Measurements from ENCODE around the gene IQCE. TPM values are rescaled to one million over a fixed set of nuclear protein-coding genes. Genes with fewer than 3 reads are reported as not detected.
"Not testable (repeated sequence)": the region's sequence is repeated elsewhere in the genome, so short reads cannot be mapped to it uniquely, and the experiment has no call there.

Gene IQCE
- polyA plus RNA-seq, 3 donors, result 1.8 to 8.4 (median 3.0) TPM

GRCh38 chr7:2559283-2559950 lies 638 bp downstream of the IQCE start:
- peak overlapping the region in 1 of 2 donors; percentile 48 for H3K27ac ChIP-seq (ENCODE audit: low read depth in 1 of 2, low read length in 2 of 2)
- Mint-ChIP-seq H3K27ac (peak overlapping the region in 2 of 7 donors; percentile 33 to 41), H3K4me3 (peak overlapping the region; percentile 79), H3K36me3 (peaks cover 4 to 9% of the 10 kb centered on the region in 2 donors), H3K27me3 (ENCODE audit: low read depth in 3 of 3) (no peaks in the 10 kb centered on the region), H3K9me3 (peaks cover 0 to 2% (median 0%) of the 10 kb centered on the region in 7 donors), H3K4me1 (peaks cover 37% of the 10 kb centered on the region)
- intact Hi-C loops (cut with micrococcal nuclease), result loop anchor here (5.0 to 10.0 kb wide), 3 partner anchors 37 to 85 kb away; partner anchors contain the start of genes GRIFIN (in 1 of the 2) and TTYH3 (in 1 of the 2)
- TF ChIP-seq, protein P1, sequence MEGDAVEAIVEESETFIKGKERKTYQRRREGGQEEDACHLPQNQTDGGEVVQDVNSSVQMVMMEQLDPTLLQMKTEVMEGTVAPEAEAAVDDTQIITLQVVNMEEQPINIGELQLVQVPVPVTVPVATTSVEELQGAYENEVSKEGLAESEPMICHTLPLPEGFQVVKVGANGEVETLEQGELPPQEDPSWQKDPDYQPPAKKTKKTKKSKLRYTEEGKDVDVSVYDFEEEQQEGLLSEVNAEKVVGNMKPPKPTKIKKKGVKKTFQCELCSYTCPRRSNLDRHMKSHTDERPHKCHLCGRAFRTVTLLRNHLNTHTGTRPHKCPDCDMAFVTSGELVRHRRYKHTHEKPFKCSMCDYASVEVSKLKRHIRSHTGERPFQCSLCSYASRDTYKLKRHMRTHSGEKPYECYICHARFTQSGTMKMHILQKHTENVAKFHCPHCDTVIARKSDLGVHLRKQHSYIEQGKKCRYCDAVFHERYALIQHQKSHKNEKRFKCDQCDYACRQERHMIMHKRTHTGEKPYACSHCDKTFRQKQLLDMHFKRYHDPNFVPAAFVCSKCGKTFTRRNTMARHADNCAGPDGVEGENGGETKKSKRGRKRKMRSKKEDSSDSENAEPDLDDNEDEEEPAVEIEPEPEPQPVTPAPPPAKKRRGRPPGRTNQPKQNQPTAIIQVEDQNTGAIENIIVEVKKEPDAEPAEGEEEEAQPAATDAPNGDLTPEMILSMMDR (IDR thresholded peaks at IDR 0.05), result no peak
- peaks cover 34% of the 10 kb centered on the region for H3K79me2 ChIP-seq (ENCODE audit: insufficient read depth, low read length)
- WGBS (ENCODE audit: insufficient coverage), result 8% methylated on average over 46 of the region's 53 CpGs
- H3K4me3 ChIP-seq (replicated peaks in 1 of 3; ENCODE audit: low read depth in 2 of 3, low read length in 3 of 3), result peak overlapping the region; percentile 74 to 96 (median 92)
- peaks cover 44 to 50% of the 10 kb centered on the region in 2 donors for H3K4me1 ChIP-seq (ENCODE audit: control insufficient read depth in 1 of 2, insufficient read depth in 2 of 2, low read length in 2 of 2)
- peaks cover 11% of the 10 kb centered on the region for H4K20me1 ChIP-seq (ENCODE audit: insufficient read depth, low read length)
- no peak for DNase-seq
- H3K27me3 ChIP-seq (ENCODE audit: control insufficient read depth in 2 of 2, insufficient read depth in 2 of 2, low read length in 2 of 2), result no peaks in the 10 kb centered on the region
- H2AFZ ChIP-seq (ENCODE audit: insufficient read depth, low read depth, low read length, poor library complexity, severe bottlenecking), result peak overlapping the region; percentile 81
- no peaks in the 10 kb centered on the region for H3K9me3 ChIP-seq (replicated peaks in 1 of 2; ENCODE audit: control insufficient read depth in 1 of 2, insufficient read depth in 1 of 2, low read length in 2 of 2)
- no peaks in the 10 kb centered on the region for H3K36me3 ChIP-seq (replicated peaks in 1 of 2; ENCODE audit: control insufficient read depth in 1 of 2, insufficient read depth in 2 of 2, low read length in 2 of 2)
- H3K9ac ChIP-seq (ENCODE audit: insufficient read depth, low read length, poor library complexity, severe bottlenecking), result peak overlapping the region; percentile 73
- peak overlapping the region; percentile 91 for H3K4me2 ChIP-seq (replicated peaks; ENCODE audit: extremely low read depth, low read length, poor library complexity, severe bottlenecking)

DNA sequence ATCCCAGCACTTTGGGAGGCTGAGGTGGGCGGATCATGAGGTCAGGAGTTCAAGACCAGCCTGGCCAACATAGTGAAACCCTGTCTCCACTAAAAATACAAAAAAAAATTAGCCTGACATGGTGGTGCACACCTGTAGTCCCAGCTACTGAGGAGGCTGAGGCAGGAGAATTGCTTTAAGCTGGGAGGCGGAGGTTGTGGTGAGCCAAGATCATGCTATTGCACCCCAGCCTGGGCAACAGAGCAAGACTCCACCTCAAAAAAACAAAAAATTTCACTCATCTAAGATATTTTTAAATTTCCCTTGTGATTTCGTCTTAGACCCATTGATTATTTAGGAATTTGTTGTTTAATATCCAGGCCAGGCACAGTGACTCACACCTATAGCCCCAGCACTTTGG lies 5.2 kb downstream of the IQCE start:
- not testable (repeated sequence) for H3K9ac ChIP-seq (ENCODE audit: insufficient read depth, low read length, poor library complexity, severe bottlenecking); H3K4me3 ChIP-seq (replicated peaks in 1 of 3; ENCODE audit: low read depth in 2 of 3, low read length in 3 of 3); H3K9me3 Mint-ChIP-seq; H3K27me3 Mint-ChIP-seq (ENCODE audit: low read depth in 3 of 3); H3K36me3 ChIP-seq (replicated peaks in 1 of 2; ENCODE audit: control insufficient read depth in 1 of 2, insufficient read depth in 2 of 2, low read length in 2 of 2); H3K9me3 ChIP-seq (replicated peaks in 1 of 2; ENCODE audit: control insufficient read depth in 1 of 2, insufficient read depth in 1 of 2, low read length in 2 of 2); H2AFZ ChIP-seq (ENCODE audit: insufficient read depth, low read depth, low read length, poor library complexity, severe bottlenecking); H3K27me3 ChIP-seq (ENCODE audit: control insufficient read depth in 2 of 2, insufficient read depth in 2 of 2, low read length in 2 of 2); H3K27ac ChIP-seq (ENCODE audit: low read depth in 1 of 2, low read length in 2 of 2); DNase-seq; H3K4me3 Mint-ChIP-seq; H3K27ac Mint-ChIP-seq; H3K4me2 ChIP-seq (replicated peaks; ENCODE audit: extremely low read depth, low read length, poor library complexity, severe bottlenecking)
- H3K36me3 Mint-ChIP-seq, result peaks cover 22 to 32% of the 10 kb centered on the region in 2 donors
- peaks cover 26% of the 10 kb centered on the region for H3K79me2 ChIP-seq (ENCODE audit: insufficient read depth, low read length)
- peaks cover 20 to 21% of the 10 kb centered on the region in 2 donors for H3K4me1 ChIP-seq (ENCODE audit: control insufficient read depth in 1 of 2, insufficient read depth in 2 of 2, low read length in 2 of 2)
- peaks cover 20% of the 10 kb centered on the region for H3K4me1 Mint-ChIP-seq
- H4K20me1 ChIP-seq (ENCODE audit: insufficient read depth, low read length), result peaks cover 10% of the 10 kb centered on the region
- intact Hi-C loops (cut with micrococcal nuclease), result loop anchor here (5.0 to 10.0 kb wide), 2 partner anchors 43 to 89 kb away; partner anchors contain the start of gene GRIFIN (in 1 of the 2)
- no CpG with 5 or more reads among the region's 3 CpGs for WGBS (ENCODE audit: insufficient coverage)

All from CD14-positive monocyte (primary cell).